Retinal pigment epithelial cell (primary cell): ENCODE measurements around the gene PIK3CA.
"Not testable (repeated sequence)": the region's sequence is repeated elsewhere in the genome, so short reads cannot be mapped to it uniquely, and the experiment has no call there.

ENCODE experiments used
- DNase-seq: peaks from one replicate; pipeline ENCODE4 v3.0.0-alpha.2; 2010; ENCODE audit warnings: low read depth
- H3K4me3 ChIP-seq: 2 replicates; pipeline ENCODE4 v1.5.1; 2011; ENCODE audit warnings: mild to moderate bottlenecking, low read length, control low read depth, moderate library complexity
- TF ChIP-seq, protein P1 (sequence below): conservative IDR thresholded peaks from 2 replicates; pipeline ENCODE4 v1.5.1; 2011; ENCODE audit warnings: low read depth, low read length, control low read depth, inconsistent platforms

Gene PIK3CA

DNA sequence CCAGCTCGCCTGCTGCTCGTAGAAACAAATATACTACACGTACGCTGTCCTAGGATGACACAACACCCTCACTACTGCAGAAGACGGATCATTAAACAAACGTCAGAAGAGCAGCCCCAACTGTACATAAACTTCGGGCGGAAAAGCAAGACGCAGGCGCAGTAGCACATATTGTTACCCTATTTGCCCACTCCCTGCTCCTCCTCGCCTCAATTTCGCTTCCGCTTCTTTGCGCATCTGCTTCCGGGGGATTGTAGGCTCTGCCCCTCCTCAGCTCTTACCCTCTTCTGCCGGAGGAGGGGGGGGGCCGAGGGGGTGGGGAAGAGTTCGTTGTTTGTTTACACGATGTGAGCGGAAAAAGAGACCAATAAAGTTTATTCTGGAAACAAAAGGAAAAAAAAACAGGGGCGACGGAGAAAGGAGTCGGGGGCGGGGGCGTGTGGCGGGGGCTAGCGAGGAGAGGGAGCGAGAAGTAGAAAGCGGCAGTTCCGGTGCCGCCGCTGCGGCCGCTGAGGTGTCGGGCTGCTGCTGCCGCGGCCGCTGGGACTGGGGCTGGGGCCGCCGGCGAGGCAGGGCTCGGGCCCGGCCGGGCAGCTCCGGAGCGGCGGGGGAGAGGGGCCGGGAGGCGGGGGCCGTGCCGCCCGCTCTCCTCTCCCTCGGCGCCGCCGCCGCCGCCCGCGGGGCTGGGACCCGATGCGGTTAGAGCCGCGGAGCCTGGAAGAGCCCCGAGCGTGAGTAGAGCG lies at the start of gene PIK3CA:
Gene PIK3CA, plus strand, starts transcription at position 485 of the 743 bp plus-strand sequence. CDS start 50,469 bp downstream, outside the sequence.
- H3K4me3 ChIP-seq: peak within 1 kb of the TSS; percentile 89
- TF ChIP-seq, protein P1, sequence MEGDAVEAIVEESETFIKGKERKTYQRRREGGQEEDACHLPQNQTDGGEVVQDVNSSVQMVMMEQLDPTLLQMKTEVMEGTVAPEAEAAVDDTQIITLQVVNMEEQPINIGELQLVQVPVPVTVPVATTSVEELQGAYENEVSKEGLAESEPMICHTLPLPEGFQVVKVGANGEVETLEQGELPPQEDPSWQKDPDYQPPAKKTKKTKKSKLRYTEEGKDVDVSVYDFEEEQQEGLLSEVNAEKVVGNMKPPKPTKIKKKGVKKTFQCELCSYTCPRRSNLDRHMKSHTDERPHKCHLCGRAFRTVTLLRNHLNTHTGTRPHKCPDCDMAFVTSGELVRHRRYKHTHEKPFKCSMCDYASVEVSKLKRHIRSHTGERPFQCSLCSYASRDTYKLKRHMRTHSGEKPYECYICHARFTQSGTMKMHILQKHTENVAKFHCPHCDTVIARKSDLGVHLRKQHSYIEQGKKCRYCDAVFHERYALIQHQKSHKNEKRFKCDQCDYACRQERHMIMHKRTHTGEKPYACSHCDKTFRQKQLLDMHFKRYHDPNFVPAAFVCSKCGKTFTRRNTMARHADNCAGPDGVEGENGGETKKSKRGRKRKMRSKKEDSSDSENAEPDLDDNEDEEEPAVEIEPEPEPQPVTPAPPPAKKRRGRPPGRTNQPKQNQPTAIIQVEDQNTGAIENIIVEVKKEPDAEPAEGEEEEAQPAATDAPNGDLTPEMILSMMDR: no peak
- peak; percentile 96 for DNase-seq

DNA sequence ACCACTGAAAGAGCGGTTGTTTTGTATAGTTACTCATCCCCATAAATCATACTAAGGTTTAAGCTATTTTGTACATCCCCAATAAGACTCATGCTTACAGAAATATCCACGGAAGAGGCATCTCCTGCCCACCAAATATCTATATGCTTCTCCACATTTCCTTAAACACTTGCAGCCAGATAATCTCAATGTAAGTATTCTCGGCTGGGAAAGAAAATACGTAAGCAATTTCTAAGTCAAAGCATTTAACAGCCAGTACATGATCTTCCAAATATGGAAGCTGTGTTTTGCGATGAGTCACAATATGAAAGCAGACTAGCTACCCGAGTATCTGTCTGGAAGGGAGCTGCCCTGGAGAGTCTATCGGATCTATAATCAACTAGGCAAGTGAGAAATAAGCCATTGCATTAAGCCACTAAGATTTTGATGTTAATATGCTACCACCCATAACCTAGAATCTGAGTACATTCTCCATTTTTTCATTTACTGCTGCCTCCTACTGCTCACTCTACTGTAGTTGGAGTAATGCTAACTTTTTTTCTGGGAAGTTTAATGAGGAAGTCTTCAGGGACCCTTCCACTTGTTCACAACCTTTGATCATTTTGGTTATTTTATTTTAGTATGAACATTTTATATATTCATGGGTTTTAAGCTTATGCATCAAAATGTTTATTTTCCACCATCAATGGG lies 49.6 kb upstream of the PIK3CA start:
- TF ChIP-seq, protein P1: peak; percentile 20
- no peak overlapping the region for H3K4me3 ChIP-seq
- no peak for DNase-seq

DNA sequence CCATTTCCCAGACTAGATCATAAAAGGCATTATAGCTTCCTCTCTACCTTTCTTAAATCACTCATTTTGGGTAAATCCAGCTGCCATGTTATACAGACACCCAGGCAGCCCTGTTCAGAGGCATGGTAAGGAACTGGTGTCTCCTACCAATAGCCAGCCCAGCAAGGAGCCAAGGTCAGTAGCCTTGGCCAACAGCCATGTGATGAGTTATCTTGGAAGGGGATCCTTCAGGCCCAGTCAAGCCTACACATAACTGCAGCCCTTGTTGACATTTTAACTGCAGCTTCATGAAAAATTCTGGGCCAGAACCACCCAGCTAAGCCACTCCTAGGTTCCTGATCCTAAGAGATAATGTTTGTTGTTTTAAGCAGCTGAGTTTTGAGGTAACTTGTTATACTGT lies 47.5 kb upstream of the PIK3CA start:
- no peak overlapping the region for H3K4me3 ChIP-seq
- DNase-seq: no peak
- TF ChIP-seq, protein P1: no peak

DNA sequence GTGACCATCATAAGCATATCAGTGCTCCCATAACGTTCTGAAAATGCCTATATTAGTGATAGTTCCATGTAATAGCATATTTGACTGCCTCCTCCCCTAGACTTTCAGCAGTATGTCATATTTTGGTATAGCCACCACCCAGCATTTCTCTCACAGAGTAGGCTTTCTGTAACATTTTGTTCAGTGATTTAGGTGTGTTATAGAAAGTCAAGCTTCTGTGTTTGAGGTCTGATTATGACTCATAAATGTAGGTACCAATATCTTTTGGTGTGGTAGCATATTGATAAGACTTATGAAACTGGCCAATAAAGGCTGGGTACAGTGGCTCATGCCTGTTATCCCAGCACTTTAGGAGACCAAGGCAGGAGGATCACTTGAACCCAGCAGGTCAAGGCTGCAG lies 42.3 kb upstream of the PIK3CA start:
- DNase-seq: no peak
- no peak overlapping the region for H3K4me3 ChIP-seq
- TF ChIP-seq, protein P1: no peak

- TF ChIP-seq, protein P1: no peak
- H3K4me3 ChIP-seq: no peak overlapping the region
- no peak for DNase-seq
Measured at GRCh38 chr3:179107617-179108016, 40.5 kb upstream of the PIK3CA start.

DNA sequence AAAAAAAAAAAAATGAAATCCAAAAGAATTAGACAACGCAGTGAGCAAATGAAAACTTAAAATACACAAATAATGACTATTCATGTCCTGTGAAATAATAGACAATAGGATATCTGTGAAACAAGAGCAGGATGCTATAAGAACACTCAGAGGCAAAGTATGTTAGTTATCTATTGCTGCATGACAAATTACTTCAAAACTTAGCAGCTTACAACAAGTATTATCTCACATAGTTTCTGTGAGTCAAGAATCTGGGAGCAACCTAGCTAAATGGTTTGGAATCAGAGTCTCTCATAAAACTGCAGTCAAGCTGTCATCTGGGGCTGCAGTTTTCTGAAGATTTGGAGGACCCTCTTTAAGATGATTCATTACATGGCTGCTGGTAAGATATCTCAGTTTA lies 40.1 kb upstream of the PIK3CA start:
- DNase-seq: peak; percentile 5
- H3K4me3 ChIP-seq: no peak overlapping the region
- TF ChIP-seq, protein P1: no peak

GRCh38 chr3:179113903-179114302 lies 34.3 kb upstream of the PIK3CA start:
- DNase-seq: no peak
- TF ChIP-seq, protein P1: no peak
- H3K4me3 ChIP-seq: no peak overlapping the region

GRCh38 chr3:179115444-179115843 lies 32.7 kb upstream of the PIK3CA start:
- H3K4me3 ChIP-seq: not testable (repeated sequence)
- DNase-seq: peak; percentile 17
